ENCODE data around the gene PNRC1.
"Not testable (repeated sequence)": the region's sequence is repeated elsewhere in the genome, so short reads cannot be mapped to it uniquely, and the experiment has no call there.

Gene PNRC1
- total RNA-seq, result 542 to 1,280 reads per million in 2 donors

DNA sequence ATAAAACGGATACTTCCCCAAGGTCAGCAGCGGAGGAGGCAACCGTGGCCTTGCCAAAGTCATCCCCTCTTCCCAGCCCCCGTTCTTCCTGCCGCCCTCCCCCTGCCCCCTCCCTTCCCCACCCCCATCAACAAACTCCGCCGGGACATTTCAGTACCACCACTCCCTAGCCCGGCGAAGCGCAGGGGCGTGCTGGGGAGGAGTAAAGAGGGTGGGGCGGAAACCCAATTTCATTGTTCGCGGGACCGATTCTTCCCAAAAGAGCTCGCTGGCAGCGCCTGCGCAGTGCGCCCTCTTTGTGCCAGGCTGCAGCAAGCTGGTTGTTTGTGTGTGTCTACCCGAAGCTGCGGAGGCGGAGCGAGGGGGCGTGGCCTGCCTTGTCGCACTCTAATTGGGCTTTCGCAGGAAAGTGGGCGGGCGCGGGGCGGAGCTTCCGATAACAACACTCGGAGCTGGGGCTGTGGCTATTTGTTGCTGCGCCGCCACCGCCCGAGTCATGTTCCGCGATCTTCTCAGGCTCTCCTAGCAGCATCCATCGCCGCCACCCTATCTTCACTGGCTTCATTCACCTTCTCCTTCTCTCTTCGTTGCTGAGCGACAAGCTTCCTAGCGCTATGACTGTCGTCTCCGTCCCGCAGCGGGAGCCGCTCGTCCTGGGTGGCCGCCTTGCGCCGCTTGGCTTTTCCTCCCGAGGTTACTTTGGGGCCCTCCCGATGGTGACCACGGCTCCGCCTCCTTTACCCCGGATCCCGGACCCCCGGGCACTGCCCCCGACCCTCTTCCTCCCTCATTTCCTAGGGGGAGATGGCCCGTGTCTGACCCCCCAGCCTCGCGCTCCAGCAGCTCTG is at the start of gene PNRC1:
Gene PNRC1, plus strand, starts transcription at position 471 of the 848 bp plus-strand sequence. Its CDS starts 144 bp downstream, at position 615.
- peak; percentile 100 for DNase-seq

DNA sequence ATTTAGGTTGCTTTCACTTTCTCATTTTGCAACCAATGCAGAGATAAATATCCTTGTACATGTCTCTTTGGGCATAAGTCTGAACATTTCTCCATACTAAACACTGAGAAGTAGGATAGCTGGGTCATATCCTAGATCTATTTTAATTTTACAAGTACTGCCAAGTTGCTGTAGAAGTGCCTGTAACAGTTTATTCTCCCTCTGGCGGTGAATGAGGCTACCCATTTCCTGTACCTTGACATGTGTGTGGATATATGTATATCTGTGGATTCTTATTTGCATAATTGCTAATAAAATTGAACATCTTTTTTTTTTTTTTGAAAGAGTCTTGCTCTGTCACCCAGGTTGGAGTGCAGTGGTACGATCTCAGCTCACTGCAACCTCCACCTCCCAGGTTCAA is 48.0 kb upstream of the PNRC1 start:
- DNase-seq, result no peak

DNA sequence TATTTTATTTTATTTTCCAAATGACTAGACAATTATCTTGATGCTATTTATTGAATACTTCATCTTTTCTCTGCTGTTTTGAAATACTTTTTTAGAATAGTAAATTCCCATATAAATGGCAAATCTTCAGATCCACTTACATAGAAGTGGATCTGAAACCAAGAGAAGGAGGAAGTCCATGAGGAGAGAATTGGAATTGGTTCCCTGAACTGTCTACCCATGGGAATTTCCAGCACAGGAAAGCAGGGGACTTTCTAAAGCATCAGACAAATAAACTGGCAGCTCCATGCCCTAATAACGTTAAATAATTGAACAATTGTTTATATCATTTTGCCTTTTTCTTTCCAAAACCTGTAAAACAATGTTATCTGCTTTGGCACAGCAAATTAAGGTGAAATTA is 47.1 kb upstream of the PNRC1 start:
- DNase-seq, result no peak

DNA sequence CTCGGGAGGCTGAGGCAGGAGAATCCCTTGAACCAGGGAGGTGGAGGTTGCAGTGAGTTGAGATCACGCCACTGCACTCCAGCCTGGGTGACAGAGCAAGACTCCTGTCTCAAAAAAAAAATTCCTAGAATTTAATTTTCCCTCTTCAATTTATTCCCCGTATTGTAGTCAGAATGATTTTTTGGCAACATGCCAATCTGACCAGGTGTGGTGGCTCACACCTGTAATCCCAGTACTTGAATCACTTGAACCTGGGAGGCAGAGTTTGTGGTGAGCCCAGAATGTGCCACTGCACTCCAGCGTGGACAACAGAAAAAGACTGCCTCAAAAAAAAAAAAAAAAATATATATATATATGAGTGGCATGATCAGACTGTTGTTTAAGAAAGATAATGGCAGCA is 46.4 kb upstream of the PNRC1 start:
- not testable (repeated sequence) for DNase-seq

DNA sequence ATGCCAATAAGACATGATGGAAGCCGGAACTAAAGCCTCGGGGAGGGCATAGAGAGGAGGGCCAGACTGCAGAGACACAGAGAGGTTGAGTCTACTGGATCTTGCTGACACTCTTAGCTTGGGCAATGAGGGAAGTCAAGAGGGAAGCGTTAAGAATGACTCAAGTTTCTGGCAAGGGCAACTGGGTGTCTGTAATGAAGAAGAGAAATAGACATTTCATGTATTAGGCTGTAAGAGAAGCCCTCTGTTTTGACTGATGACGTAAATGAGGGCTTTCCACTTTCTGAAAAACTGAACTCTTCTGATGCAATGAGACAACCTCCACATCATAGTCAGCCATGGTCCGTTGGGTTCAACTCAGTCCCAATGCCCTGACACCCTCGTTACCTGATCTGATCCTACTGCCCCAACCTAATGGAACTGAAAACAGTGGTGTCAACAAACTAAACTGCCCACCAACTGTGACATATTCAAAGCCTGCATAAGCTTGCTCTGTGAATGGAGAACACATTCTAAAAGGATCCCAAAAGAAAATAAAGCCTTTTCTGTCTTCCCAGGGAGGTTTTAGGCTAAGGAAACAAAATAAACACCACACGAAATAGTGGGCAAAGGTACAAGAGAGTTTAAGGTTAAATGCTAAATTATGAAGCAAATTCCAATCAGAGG is 45.8 kb upstream of the PNRC1 start:
- DNase-seq, result no peak

DNA sequence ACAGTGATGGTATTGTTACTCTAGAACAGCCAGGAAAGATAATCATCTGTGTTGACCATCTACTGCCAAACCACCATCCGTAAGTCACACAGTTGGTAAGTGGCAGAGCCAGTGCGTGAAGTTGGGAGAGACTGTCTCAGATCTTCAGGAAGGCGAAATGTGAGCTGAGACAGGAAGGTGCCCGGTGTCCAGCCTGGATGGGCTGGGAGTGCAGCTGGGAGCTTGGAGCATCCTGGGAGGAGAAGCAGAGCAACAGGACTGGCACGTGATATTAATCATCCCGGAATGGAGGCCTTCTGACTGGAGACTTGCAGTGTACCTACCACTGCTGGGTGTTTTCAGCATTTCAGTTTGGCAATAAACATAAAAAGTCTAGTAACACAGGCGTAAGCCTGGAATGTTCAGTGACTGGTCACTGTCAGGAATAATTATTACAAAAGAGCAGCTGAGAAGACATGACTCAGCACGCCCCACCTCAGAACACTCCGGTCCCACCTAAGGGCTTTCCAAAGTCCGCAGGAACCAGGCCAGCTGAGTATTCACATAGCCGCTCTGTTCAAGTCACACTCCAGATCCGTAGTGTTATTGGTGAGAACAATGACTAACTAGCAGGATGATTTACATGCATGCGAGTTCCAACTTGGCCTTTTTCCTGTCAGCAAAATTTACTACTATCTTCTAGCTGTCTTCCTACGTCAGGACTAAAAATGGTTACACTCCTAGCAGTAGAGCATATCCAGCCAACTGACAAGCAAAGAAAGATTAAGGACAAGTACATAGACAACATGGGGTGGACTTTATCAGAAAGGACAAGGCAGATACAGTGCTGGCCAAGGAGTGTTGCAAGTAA is 45.1 kb upstream of the PNRC1 start:
- no peak for DNase-seq

DNA sequence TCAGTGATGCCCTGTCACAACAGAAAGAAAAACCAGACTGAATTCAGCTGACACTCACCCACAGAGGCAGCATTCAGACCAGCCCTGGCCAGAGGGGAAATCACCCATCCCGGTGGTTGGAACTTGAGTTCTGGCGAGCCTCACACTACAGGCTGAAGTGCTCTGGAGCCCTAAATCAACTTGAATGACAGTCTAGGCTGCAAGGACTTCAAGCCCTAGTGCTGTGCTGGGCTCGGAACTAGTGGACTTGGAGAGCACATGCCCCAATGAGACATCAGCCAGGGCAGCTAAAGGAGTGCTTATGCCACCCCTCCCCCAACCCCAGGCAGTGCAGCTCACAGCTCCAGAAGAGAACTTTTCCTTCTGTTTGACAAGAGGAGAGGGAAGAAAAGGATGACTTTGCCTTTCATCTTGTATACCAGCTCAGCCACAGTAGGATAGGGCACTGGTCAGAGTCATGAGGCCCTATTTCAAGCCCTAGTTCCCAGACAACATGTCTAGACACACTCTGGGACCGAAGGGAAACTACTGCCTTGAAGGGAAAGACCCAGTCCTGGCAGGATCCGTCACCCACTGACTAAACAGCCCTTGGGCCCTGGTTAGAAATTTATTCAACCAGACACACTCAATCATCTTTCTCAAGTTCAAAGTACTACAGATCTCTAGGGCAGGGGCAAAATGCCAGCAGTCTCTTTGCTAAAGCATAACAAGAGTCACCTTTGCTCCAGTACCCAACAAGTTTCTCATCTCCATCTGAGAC is 43.2 kb upstream of the PNRC1 start:
- no peak for DNase-seq

DNA sequence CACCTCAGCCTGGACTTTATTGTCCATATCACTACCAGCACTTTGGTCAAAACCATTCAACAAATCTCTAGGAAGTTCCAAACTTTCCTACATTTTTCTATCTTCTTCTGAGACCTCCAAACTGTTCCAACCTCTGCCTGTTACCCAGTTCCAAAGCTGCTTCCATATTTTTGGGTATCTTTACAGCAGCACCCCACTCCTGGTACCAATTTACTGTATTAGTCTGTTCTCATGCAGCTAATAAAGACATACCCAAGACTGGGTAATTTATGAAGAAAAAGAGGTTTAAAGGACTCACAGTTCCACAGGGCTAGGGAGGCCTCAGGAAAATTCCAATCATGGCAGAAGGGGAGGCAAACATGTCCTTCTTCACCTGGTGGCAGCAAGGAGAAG is 42.7 kb upstream of the PNRC1 start:
- DNase-seq, result not testable (repeated sequence)

DNA sequence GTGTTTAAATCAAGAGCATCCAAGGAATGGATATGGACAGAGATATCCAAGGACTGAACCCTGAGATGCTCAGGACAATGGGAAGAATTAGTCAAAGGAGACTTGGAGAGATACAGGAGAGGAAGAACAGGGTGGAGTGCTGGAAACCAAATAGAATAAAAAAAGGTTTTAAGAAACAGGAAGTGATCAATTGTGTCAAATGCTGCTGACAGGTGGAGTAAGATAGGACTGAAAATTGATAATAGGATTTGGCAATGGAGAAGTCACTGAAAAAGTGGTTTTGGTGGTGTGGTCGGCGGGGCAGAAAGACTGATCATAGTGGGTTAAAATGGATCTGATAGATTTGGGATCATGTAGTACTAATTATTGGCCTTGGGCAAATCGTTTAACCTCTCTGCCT is 37.9 kb upstream of the PNRC1 start:
- DNase-seq, result no peak

DNA sequence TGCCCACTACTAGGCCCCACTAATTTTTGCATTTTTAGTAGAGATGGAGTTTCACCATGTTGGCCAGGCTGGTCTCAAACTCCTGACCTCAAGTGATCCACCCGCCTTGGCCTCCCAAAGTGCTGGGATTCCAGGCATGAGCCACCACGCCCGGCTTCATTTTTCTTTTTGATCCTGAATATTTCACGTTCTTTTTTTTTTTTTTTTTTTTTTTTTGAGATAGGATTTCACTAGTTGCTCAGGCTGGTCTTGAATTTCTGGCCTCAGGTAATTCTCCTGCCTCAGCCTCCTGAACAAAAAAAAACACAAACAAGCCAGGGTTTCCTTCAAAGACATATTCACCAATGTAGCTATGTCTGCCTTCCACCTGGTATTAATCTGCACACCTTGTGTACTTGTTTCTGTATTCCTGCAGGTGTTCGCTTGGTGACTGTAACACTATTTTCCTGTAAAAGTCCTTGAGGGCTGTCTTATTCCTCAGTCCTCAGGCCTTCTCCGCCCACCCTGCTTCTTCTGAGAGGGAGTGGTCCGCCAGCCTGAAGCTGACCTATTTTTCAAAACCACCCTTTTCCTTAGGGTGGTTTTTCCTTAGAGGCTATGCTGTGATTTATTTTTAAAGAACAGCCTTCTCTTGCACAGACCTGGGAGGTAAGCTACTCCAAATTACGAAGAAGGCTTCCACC is 36.1 kb upstream of the PNRC1 start:
- DNase-seq, result no peak

DNA sequence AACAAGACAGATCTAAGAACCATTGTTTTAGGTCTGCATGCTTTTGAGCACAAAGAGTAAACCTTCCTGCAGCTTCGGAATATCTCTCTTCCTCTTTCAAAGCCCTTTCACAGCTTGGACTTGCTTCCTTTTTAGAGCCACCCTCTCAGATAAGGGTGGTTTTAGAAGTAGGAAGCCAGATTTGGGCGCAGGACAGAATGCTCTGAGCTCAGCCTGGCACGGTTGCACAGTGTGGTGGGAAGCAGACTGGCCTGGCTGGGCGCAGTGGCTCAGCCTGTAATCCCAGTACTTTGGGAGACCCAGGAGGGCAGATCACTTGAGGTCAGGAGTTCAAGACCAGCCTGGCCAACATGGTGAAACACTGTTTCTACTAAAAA is 35.6 kb upstream of the PNRC1 start:
- DNase-seq, result no peak

DNA sequence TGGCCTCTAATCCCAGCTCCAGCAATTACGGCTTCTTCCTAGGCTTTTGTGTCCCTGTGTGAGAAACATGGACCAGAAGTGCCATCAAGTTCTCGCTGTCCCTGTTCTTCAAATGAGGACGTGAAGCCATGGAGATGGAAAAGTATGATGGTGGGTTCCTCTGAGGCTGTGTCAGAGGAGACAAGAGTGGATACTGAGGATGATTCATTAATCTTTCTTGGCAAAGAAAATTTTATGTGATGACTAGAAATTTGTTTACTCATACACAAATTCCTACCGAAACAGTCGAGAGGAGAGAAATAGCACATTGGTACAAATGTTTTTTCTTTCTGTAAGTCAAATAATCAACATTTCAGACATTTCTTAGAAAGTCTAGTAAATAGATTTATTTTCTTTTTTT is 35.0 kb upstream of the PNRC1 start:
- no peak for DNase-seq

DNA sequence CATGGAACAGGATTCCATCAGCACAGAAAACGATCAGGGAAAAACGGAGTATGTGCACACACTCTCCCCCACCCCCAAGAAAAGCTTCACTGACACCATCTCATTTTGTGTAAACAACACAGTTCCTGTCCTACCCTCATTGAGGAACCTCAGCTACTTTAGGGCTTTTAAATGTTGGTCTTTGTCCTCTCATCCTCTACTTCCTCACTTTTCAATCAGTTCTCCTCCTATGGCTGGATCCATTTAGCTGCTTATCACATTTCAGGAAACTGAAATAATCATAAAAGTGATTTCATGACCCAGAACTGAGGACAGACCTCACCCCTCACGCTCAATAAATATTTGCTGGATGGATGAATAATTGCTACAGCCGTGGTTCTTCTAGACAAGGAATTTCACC is 33.1 kb upstream of the PNRC1 start:
- DNase-seq, result no peak

DNA sequence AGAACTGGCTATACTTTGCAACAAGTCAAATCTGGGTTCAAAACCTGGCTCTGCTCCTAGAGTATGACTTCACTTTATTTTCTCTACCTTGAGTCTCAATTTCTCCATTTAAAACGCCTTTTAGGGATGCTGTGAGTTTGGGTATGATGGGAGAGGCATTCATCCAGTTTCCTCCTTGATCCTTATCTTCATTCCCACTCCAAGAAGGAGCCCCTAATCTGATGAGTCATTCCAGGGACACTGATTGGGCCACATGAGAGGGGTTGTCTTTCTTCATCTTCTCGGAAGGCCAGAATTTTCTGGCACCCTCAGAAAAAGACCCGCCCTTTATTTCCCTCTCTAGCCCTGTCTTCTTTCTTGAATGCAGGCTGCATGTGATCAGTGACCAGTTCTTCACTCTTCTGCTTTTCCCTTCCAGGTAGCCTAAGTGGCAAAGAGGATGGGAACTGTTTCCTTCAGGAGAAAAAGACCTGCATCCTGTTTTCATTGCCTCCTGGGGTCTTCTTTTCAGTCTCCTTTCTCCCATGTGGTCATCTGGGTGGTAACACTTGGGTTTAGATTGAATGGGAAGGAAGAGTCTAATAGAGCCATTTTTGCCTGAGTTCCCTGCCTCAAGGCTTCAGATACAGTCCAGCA is 32.1 kb upstream of the PNRC1 start:
- no peak for DNase-seq

DNA sequence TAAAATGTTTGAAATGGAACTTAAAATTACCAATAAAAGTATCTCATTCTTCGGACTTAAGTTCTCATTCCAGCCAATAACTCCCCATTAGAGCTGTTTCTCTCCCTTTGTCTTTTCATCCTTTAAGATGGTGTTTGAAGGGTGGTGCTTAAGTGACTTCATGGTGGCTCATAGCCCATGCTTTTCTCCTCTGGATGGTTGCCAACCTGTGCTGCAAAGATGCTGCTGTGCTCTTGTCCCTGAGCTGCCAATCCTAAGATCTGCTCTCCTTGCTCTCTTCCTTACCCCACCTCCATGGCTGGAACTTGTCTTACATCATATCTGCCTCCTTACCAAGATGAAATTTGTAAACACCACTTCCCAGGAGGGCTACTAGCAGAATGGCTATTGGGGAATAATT is 31.6 kb upstream of the PNRC1 start:
- DNase-seq, result no peak

DNA sequence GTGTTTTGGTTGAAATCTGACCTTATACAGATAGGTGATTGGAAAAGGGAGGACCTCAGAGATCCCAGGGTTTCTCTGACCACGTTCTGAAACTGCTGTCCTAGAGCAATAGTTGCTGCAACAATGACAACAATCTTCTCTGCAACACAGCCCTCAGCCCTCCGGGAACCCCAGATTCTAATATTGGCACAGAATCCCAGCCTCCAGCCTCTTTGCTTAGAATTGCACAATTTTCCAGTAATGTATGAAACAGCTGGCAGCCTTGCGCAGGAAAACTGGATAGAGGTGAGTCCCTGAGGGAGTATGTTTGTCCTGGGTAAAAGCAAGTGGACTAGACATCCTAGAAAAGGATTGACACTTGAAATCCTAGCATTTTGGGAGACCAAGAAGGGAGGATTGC is 30.4 kb upstream of the PNRC1 start:
- no peak for DNase-seq

DNA sequence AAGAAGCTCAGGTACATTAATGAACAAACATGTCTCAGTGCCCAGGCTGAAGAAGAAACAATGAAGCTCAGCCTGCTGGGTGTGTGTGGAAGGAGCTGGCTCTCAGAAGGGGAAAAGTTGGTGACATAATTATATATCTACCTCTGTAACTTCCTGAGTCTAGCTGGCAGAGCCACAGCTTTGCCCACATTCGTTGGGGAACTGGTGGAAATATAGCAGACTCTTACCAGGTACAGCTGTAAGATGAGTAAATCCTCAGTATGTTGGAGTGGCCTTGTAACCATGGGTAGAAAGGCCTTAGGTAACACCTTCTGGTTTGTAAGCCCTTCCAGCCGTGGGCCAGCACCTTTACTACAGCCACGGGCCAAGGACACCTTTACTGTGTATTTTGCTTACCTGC is 29.9 kb upstream of the PNRC1 start:
- DNase-seq, result no peak

DNA sequence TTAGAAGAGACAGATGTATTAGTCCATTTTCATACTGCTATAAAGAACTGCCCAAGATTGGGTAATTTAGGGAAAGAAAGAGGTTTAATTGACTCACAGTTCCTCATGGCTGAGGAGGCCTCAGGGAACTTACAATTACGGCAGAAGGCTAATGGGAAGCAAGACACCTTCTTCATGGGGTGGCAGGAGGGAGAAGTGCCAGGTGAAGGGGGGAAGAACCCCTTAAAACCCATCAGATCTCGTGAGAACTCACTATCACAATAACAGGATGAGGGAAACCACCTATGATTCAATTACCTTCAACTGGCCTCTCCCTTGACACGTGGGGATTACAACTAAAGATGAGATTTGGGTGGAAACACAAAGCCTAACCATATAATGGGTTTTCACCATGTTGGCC is 28.9 kb upstream of the PNRC1 start:
- DNase-seq, result no peak

DNA sequence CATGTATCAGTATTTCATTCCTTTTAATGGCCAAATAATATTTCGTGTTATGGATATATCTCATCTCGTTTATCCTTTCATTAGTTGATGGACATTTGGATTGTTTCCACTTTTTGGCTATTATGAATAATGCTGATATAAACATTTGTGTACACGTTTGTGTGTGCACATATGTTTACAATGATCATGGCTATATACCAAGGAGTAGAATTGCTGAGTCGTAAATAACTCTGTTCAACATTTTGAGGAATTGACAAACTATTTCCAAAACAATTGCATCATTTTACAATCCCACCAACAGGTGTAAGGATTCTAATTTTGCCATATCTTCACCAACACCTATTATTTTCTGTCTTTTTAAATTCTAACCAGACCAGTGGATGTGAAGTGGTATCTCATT is 26.3 kb upstream of the PNRC1 start:
- DNase-seq, result no peak

DNA sequence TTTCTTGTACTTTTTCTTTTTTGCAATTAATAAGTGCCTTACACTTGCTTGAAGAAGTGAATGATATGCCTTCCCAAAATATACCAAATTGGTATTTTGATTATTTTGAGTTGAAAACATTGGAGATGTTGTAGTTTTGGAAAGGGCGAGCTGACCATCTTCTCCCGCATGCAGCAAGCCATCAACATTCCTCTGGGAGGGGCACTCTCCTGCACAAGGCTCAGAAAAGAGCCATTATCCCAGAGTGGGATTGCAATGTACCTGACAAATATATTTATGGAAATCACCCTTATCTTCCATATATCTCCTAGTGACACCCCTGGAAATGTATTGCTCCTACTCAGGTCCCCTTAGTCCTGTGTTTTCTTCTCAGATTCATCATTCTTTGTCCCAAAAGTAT is 22.8 kb upstream of the PNRC1 start:
- DNase-seq, result no peak

DNA sequence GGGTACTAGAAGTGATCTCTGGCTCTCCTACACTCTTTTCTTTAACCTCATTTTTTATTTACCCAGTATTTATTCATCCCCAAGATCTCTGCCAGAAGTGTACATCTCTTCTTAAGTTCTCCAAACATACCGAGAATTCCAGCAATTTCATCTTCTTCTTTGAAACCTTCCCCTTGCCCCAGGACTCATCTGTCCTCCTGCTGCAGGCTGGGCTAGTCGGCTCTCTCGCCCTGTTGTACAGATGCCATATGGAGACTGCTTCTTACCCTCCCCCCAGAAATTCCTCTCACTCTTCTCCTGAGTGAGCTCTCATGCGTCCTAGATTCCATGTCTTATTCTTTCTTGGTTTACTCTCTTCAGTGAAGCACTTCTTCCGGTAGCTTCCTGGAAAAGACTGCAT is 21.9 kb upstream of the PNRC1 start:
- no peak for DNase-seq

DNA sequence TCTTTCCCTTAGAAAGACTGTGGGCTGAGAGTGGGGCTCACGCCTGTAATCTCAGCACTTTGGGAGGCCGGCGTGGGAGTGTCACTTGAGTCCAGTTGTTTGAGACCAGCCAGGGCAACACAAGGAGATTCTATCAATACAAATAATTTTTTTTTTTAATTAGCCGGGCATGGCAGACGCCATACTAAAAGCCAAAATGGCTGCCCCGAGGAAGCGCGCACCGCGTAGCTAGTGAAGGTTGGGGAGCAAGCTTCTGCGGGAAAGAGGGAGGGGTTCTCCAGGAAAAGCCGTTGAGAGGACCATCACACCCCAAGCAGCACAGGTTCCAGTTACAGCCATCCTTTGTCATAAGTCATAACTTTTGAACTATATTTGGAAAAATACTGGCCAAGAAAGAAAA is 21.3 kb upstream of the PNRC1 start:
- no peak for DNase-seq
